ENCODE results near the gene VWA3A. TPM values are rescaled to one million over a fixed set of nuclear protein-coding genes. Genes with fewer than 3 reads are reported as not detected.
"Not testable (repeated sequence)": the region's sequence is repeated elsewhere in the genome, so short reads cannot be mapped to it uniquely, and the experiment has no call there.

VWA3A gene
- total RNA-seq, 2 donors from 2014 or later = not detected

DNA sequence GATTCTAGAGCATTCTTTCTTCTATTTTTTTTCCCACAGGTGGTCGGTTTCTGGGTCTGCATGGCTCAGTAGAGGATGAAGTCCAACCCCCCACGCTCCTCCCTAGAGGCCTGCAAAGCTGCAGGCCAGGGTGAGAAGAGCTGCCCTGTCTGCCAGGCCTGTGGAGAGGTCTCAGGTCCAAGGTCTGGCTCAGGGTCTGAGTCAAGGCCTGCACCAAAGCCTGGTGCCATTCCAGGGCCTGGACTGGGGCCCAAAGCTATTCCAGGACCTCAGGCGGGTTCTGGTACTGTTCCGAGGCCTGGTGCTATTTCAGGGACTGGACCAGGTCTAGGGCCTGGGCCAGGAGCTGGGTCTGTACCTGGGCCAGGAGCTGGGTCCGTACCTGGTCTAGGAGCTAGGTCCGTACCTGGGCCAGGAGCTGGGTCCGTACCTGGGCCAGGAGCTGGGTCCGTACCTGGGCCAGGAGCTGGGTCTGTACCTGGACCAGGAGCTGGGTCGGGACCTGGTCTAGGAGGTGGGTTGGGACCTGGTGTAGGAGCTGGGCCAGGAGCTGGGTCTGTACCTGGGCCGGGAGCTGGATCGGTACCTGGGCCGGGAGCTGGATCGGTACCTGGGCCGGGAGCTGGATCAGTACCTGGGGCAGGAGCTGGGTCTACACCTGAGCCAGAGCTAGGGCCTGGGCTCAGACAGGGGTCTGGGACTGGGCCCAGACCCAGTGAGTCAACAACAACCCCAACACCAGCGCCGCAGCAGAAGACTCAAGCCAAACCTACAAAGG, 73.4 kb downstream of the VWA3A start:
- DNase-seq (no peak), ATAC-seq (no peak)
- intact Hi-C loops (cut with DNase I) = no loop called here

DNA sequence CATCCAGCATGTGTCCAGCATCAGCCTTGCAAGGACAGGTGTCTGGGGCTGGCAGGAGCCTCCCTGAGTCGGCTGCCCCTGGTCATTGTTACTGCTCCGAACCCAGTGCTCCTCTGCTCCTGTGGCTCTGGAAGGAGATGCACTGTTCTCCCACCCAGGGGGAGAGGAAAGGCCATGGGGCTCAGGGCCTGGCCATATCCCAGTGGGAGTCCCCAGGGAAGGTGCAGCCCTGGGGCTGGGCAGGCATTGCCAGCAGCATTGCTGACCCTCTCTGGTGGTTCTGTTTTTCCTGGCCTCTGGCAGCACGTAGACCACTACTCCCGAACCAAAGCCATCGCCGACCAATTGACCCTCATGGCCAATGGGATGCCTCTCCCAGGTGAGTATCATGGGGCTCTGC, 79.6 kb downstream of the VWA3A start:
- ATAC-seq = no peak
- intact Hi-C loops (cut with DNase I) = loop anchor here in 1 of 2 donors (10.0 kb wide), 1 partner anchor 77 kb away; the partner anchor contains the start of gene VWA3A
- no peak for DNase-seq

DNA sequence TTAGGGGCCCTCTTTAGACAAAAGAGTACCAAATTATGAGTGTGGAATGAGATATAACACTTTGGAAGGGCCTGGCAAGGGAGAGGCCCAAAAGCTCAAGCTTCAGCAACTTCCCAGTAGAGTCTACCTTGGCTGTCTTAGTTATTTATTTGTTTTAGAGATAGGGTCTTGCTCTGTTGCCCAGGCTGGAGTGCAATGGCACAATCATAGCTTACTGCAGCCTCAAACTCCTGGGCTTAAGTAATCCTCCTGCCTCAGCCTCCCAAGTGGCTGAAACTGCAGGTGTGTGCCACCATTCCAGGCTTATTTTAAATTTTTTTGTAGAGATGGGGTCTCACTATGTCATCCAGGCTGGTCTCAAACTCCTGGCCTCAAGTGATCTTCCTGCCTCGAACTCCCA, 80.3 kb downstream of the VWA3A start:
- DNase-seq, ATAC-seq: not testable (repeated sequence)
- intact Hi-C loops (cut with DNase I) = loop anchor here in 1 of 2 donors (10.0 kb wide), 1 partner anchor 78 kb away; the partner anchor contains the start of gene VWA3A

DNA sequence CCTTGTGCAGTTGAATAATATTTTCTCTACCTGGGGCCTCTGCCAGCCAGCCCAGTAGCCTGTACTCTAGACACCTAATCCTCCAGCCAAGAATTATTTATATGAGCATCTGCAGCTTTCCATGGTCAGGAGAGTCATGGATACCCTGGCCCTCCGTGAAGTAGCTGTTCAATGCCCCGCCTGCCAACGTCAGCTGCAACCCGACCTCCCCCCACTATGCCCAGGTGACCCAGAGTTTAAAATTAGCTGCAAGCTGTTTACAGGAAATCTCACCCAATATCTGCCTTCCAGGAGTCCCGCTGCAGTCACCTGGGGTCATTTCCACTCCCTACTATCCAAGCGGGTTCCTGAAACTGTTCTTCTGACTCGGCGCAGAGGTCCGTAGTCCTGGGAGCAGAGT, 82.3 kb downstream of the VWA3A start:
- DNase-seq (no peak), ATAC-seq (no peak)
- intact Hi-C loops (cut with DNase I) = loop anchor here in 1 of 2 donors (10.0 kb wide), 1 partner anchor 80 kb away; the partner anchor contains the start of gene VWA3A

DNA sequence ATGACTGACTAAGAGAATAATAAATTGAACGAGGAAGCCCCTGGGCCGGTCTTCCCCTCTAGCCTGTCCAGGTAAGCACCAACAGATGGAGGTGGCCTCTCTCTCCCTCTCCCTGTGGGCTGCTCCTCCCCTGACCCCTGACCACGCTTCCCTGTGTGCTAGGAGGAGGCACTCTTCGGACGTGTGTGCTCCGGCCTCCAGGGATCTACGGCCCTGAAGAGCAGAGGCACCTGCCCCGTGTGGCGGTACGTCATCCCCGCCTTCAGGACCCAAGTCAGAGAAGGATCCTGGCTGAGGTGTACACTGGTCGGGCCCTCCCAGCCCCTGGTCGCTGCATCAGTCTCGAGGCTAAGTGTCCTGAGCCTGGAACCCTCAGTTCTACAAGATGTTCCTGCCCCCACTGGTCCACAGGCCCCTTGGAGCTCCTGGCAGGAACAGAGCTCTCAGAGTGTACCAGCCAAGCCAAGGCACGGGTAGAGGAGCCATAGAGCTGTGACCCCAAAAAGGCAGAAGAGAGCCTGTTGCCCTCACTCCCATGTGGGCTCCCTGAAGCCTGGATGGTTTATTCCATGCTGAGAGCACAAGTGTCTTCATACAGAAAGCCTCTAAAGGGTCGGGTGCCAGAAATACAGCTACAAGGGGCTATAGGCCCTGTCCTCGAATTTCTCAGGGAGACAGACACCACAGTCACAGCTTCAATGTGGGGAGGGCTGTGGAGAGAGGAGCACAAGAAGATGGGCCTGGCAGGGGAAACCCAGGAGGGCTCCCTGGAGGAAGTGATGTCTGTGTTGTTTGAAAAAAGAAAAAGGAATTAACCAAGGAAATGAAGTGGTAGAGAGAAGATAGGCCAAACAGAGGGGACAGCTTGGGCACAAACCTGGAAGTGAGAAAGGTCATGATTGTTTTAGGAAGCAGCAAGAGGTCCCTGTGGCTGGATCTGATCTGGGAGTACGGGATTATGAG, 85.9 kb downstream of the VWA3A start:
- ATAC-seq (no peak), DNase-seq (no peak)
- intact Hi-C loops (cut with DNase I) = loop anchor here in 1 of 2 donors (10.0 kb wide), 1 partner anchor 83 kb away; the partner anchor contains the start of gene VWA3A

DNA sequence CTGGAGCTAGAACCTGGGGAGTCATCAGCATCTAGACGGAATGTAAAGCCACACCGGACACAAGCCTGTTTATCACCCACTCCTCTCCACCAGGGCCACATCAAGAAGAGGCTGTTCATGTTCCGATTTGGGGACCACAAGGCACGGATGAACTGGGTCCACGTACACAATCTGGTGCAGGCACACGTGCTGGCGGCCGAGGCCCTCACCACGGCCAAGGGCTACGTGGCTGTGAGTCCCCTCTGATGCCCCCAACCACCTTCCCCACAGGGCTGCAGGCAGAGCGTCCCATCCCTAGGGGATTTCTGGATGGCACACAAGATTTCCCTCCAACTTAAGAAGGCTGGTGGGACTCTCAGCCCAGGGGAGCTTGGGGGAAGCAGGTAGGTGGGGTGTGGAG, 89.1 kb downstream of the VWA3A start:
- ATAC-seq (no peak), DNase-seq (no peak)
- intact Hi-C loops (cut with DNase I) = loop anchor here in 1 of 2 donors (10.0 kb wide), 1 partner anchor 237 kb away; no protein-coding TSS in a partner anchor

DNA sequence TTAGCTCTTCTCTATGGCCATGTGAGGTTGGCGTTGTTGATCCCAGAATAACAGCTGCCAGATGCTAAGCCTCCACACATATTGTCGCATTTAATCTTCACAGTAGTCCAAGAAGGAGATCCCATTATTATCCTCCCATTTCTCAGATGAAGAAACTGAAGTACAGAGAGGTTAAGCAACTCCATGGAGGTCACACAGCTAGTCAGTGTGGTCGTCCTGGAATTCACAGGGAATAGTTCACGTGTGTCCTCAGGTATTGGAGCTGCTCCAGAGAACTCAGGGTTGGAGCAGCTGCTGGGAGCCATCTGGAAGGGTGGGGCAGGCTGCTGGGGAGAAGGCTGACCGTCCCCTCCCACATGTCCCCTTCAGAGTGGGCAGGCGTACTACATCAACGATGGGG, 89.5 kb downstream of the VWA3A start:
- intact Hi-C loops (cut with DNase I) = loop anchor here in 1 of 2 donors (10.0 kb wide), 1 partner anchor 237 kb away; no protein-coding TSS in a partner anchor
- ATAC-seq (no peak), DNase-seq (no peak)

DNA sequence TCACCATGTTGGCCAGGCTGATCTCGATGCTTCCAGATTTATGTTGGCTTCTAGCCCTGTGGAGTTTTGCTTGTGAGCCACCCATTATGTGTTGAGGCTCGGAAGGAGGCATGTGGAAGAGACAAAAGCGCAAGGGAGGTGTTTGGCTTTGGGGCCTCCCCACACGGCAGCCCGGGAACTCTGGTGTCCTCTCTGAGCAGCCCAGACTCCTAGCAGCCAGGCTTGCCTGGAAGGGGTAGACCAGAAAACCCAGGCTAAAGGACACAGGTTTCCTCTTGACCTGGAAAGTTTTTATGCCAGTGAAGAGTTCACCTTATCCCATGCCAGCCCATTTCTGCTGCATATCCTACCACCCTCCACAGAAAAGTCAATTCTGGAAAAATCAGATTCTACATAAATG, 91.0 kb downstream of the VWA3A start:
- ATAC-seq (no peak), DNase-seq (no peak)
- intact Hi-C loops (cut with DNase I) = loop anchor here in 1 of 2 donors (10.0 kb wide), 1 partner anchor 239 kb away; no protein-coding TSS in a partner anchor

DNA sequence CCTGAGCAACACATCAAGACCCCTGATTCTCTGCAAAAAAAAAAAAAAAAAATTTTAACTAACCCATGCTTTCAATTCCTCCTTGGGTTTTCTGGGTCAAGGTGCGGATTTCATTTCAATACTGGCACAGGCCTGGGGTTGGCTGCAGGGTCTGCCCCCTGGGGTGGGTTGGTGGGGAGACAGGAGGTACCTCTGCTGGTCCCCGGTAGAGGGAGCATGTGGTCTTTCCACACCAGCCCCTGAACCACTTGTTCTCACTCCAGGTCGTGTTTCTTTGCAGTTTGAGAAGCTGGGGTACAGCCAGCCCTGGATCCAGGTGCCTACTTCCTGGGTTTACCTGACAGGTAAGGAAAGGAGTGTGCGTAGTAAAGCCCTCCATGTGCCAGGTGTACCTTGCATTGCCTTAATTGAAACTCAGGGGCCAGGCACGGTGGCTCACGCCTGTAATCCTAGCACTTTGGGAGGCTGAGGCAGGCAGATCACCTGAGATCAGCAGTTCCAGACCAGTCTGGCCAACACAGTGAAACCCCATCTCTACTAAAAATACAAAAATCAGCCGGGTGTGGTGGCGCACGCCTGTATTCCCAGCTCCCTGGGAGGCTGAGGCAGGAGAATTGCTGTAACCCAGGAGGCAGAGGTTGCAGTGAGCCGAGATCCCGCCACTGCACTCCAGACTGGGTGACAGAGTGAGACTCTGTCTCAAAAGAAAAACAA, 91.7 kb downstream of the VWA3A start:
- no peak for ATAC-seq
- DNase-seq = no peak
- intact Hi-C loops (cut with DNase I) = loop anchor here in 1 of 2 donors (10.0 kb wide), 1 partner anchor 239 kb away; no protein-coding TSS in a partner anchor

DNA sequence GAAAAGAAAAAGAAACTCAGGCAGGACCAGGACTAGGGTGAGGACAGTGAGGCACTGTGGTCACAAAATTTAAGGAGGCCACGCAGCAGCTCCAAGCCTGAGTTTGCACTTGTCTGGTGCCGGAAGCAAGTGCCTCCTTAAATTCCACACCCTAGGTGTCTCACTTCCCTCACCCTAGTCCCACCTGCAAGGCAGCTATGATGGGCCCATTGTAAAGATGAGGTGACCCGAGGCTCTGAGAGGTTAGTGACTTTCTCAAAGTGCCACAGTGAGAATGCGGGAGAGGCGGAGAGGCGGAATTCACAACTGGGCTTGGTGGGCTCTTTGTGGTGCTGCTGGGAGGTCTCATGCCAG, 92.3 kb downstream of the VWA3A start:
- DNase-seq = no peak
- intact Hi-C loops (cut with DNase I) = loop anchor here in 1 of 2 donors (10.0 kb wide), 1 partner anchor 240 kb away; no protein-coding TSS in a partner anchor
- no peak for ATAC-seq

DNA sequence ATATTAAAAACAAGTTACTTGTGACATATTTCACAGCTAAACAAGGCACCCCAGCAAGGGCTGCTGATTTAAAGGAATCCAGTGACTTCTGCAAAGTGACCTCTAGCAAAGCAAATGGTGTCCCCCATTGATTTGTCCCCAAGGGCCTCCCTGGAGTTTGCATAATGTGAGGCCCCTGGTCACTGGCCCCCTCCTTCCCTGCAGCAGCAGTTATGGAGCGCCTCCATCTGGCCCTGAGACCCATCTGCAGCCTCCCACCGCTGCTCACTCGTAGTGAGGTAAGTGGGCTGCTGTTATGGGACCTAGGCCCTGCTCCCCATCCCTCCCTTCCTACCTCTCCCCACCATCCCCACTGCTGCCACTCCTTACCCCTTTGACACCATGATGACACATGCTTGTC, 94.2 kb downstream of the VWA3A start:
- intact Hi-C loops (cut with DNase I) = loop anchor here (5.0 to 10.0 kb wide), 3 partner anchors 109 to 242 kb away; partner anchors contain the start of gene PDZD9 (in 1 of the 2)
- ATAC-seq (no peak), DNase-seq (no peak)

DNA sequence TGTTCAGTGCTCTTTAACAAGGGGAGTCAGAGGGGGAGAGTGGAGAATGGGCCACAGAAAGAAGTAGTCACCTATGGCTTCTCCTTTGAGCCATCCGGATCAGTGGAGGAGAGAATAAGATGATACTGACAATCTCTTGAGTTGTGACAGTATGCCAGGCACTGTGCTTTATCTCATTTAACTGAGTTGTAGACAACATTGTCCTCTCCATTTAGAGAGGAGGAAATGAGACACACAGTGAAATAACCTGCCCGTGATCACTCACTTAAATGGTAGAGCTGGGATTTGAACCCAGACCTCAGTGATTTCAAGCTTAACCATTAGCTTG, 95.9 kb downstream of the VWA3A start:
- intact Hi-C loops (cut with DNase I) = loop anchor here (2.0 to 10.0 kb wide), 4 partner anchors 111 to 243 kb away; partner anchors contain the start of gene PDZD9 (in 2 of the 2)
- no peak for DNase-seq
- no peak for ATAC-seq

DNA sequence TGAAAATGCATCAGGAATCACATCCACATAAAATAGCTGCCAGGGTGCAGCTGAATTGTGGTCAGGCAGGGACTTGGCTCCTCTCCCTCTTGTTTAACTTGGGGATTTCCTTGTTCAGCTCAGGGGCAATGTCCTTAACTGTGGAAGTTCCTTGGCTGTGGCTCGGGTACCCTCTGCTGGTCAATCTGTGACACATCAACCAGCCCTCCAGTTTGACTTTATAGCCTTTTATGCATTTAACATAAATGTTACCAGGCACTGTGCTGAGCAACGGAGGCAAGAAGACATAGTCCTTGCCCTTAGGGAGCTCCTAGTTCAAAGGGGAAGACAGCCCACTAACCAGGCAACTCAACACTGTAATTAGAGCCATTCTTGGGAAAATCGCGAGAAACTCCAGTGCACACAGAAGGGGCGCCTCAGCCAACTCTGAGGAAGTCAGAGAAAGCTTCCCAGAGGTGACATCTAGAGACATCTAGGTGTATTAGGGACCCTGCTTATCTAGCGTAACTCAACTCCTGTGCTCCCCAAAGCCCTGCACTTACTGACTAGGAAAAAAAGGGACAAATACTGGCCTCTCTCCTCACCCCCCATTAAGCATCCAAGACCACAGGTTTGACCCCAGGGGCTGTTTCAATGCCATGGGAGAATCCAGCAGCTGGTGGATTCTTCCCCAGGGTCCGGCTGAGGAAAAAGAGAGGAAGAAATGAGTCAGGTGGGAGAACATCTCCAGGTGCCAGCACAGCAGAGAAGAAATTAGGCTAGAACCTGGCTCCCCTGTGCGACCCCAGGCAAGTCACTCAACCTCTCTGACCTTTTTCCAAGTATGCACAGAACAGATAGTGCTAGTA, 96.5 kb downstream of the VWA3A start:
- ATAC-seq (no peak), DNase-seq (peak; percentile 67)
- intact Hi-C loops (cut with DNase I) = loop anchor here (2.0 to 10.0 kb wide), 4 partner anchors 112 to 244 kb away; partner anchors contain the start of gene PDZD9 (in 2 of the 2)

DNA sequence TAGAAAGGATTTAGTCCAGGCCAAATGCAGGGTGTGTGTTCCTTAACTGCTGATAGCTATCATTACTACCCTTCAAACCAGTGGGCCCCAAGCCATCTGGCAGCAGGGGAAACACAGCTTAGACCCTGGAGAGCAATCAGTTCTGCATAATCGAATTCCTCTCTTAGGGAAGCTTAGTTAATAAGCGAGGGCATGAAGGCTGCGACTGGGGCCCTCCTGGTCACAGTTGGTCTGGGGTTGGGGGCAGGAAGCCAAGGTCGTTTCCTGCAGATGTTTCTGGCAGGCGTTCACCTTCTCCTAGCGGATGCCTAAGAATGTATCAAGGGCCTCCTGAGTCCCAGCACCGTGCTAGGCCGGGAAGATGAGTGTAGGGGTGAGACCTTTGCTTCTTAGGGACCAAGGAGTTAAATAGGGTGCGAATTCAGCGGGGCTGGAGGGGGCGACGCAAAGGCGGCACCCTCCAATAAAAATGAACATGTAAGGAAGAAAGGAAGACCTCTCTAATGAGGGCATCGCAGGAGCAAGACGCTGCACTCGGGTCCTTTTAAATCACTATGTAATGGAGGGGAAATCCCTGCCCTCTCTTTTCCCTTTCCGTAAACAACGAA, 97.2 kb downstream of the VWA3A start:
- ATAC-seq (no peak), DNase-seq (peak; percentile 70)
- intact Hi-C loops (cut with DNase I) = loop anchor here (2.0 to 10.0 kb wide), 4 partner anchors 112 to 245 kb away; partner anchors contain the start of gene PDZD9 (in 2 of the 2)

DNA sequence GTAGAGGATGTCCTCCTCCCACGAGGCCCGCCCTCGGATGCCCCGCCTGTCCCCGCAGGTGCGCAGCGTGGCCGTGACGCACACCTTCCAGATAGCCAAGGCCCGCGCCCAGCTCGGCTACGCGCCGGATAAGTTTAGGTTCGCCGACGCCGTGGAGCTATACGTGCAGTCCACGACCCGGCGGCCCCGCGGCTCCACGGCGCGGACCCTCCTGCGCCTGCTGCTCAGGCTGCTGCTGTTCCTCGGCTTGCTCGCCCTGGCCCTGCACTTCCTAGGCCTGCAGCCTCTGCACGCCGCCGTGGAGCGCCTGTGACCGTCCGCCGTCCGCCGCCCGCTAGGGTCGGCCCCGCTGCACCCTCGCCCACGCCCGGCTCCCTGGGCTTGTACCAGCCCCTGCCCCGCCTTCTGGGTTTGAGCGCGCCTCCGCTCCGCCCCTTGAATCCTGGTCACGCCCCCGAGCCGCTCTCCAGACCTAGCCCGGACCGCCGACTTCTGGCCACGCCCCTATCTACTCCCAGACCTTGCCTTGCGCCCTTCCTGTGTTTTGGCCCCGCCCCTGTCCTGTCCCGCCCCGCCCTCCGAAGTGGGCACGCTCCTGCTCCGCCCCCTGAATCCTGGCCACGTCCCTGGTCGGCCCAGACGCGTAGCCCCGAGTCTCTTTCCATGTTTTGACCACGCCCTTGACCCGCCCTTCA, 97.9 kb downstream of the VWA3A start:
- no peak for DNase-seq
- ATAC-seq = peak; percentile 70 to 78
- intact Hi-C loops (cut with DNase I) = no loop called here

DNA sequence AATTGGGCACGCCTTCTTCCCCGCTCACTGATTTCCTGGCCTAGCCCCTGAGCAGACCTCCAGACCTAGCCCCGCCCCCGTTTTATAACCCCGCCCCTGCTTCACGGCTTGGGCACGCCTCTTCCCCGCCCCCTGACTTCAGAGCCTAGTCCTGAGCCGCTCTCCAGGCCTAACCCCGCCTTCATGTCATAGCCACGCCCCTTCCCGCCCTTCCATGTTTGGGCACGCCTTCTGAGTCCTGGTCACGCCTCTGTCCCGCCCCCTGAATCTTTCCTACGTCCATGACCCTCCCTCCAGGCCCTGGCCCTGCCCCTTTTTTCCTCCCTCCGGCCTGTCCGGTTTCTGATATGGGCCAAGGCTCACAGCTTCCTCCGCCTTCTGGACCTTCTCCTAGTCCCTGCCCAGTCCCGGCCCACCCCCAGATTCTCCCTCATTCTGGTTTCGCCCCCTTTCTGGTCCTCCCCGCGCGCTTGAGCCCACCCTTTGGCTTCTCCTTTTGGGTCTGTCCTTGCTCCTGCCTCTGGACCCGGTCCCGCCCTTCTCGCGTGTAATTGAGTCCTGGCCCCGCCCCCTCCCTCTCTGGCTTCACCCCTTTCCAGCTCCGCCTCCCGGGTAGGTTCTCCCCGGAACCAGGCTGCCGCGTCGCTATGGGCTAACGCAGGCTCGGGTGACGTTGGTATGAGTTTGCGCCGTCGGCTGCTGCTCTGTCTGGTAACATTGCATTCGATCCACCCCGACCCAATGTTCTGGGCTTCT, 98.6 kb downstream of the VWA3A start:
- ATAC-seq (peak; percentile 78 to 82), DNase-seq (peak; percentile 100)
- intact Hi-C loops (cut with DNase I) = no loop called here
